Measurements from ENCODE around the gene STK11.

STK11 gene

DNA sequence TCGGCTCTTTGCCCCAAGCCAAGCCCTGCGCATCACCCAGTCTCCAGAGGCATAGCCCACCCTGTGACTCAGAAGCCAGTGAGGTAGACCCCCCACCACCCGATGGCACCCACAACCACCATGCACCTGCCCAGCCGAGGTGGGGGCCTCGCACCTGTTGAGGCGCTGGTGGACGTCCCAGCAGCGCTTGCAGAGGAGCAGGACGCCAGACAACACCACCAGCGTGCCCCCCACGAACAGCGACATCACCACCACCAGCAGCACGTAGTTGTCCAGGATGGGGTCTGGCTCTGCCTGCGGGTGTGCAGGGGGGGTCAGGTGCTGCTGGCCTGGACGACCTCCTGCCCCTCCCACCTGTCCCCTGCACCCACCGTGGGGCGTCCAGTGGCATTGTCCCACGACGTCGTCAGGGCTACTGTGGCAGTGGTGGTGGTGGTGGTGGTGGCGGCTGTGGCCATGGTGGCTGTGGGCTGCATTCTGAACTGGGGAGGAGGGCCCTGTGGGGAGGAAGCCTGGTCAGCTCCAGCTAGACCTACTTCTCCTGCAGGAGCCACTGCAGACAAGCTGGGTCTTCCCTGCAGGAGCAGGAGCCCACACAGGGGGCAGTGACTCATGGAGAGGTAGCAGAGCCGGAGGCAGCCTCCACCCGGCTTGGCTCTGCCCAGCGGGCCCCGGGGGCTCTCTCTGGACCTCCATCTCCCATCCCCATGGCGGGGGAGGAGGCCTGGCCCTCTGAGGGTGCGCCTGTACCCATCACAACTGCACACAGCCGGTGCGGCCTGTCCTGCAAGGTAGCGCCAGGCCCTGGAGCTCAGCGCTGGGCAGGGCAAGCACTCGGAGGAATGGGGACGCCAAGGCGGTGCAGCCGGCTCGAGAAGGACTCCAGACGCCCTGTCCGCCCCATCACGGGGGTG lies 30.3 kb downstream of the STK11 start:
- Mint-ChIP-seq H3K4me1 (peaks cover 35% of the 10 kb centered on the region), H3K9me3 (no peaks in the 10 kb centered on the region), H3K4me3 (peak overlapping the region; percentile 69 to 73), H3K27ac (no peak overlapping the region), H3K27me3 (peaks cover 30% of the 10 kb centered on the region)
- ATAC-seq (no peak), DNase-seq (no peak)

DNA sequence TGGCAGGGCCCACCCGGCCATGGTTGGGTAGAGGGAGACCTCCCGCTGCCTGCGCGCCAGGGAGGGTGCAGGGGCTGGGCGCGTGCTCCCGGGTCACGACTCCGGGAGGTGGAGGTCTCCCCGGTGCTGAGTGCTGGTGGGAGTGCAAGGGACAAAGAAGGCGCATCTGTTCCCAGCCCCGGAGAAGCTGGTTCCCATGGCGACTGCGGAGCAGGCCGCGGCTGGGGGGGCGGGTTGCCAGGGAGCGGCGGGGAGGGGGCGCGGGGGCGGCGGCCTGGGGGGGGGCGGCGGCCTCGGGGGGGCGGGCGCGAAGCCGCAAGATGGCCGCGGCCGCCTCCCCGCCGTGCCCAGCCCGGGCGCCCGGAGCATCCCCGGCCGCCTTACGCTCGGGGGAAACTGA lies 31.0 kb downstream of the STK11 start:
- H3K27ac Mint-ChIP-seq, result no peak overlapping the region
- peak overlapping the region; percentile 69 to 73 for H3K4me3 Mint-ChIP-seq
- H3K9me3 Mint-ChIP-seq, result no peaks in the 10 kb centered on the region
- no peak for ATAC-seq
- H3K4me1 Mint-ChIP-seq, result peaks cover 41% of the 10 kb centered on the region
- peaks cover 30% of the 10 kb centered on the region for H3K27me3 Mint-ChIP-seq
- no peak for DNase-seq

DNA sequence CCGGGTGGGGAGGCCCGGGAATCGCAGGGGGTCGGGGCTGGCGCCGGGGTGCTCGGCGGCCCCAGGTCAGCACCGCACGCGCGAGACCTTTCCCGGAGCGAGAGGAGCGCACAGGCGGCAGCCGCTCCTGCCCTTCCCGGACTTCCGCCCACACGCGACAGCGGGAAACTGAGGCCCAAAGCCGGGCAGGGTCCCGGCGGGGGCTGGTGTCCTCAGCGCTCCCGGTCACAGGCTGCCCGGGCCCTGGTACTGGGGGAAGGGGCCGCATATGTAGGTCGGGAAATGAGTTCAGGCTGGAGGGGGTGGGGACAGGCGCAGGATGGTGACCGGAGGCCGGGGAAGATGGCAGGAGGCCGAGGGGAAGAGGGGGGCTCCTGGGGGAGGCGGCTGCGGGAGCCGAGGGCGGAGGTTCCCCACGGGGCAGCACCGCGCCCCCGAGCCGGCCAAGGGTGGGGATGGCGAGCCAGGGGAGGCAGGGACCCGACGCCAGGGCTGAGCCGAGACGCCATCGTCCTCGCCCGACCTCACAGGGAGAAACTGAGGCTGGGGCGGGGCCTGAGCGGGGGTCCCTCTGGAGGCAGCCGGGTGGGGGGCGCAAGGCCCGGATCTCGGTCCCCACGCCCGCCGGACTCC lies 31.6 kb downstream of the STK11 start:
- H3K4me1 Mint-ChIP-seq, result peaks cover 37% of the 10 kb centered on the region
- DNase-seq (no peak), ATAC-seq (no peak)
- H3K4me3 Mint-ChIP-seq, result peak overlapping the region; percentile 69 to 70
- peaks cover 30% of the 10 kb centered on the region for H3K27me3 Mint-ChIP-seq
- no peaks in the 10 kb centered on the region for H3K9me3 Mint-ChIP-seq
- no peak overlapping the region for H3K27ac Mint-ChIP-seq

DNA sequence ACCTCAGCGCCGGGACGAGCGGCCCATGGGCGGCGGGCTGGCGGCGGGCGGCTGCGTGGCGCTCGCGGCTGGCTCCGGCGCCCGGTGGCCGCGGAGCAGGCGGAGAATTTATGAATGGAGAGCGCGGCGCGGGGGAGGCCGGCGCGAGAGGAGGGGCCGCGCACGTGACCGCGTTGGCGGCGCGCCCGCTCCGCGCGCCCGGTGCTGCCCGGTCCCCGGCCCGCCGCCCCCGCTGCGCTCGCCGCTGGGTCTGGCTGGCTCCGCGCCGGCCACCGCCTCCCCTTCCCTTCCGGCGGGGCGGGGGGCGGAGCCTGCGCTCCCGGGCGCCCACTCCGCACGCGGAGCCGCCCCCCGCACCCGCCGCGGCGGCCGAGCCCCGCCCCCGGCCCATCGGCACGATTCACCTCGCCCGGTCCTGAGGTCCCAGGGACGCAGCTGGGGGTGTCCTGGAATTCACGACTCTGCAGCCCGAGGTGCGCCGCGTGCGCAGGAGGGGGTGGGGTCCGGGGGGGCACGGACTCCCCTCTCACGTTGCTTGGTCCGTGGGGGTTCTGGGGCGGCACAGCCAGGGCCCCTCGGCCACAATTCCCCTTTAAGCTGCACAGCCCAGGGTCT lies 32.3 kb downstream of the STK11 start, which contains the start of gene CBARP:
TSS of gene CBARP (minus strand) at position 252 of the 615 bp plus-strand sequence. CDS start 1,905 bp downstream, outside the sequence.
- no peak within 1 kb of the TSS for H3K27ac Mint-ChIP-seq
- peaks cover 30% of the 10 kb centered on the region for H3K27me3 Mint-ChIP-seq
- peaks cover 39% of the 10 kb centered on the region for H3K4me1 Mint-ChIP-seq
- no peak for DNase-seq
- H3K4me3 Mint-ChIP-seq, result peak within 1 kb of the TSS; percentile 69 to 90
- H3K9me3 Mint-ChIP-seq, result no peaks in the 10 kb centered on the region
- no peak for ATAC-seq

DNA sequence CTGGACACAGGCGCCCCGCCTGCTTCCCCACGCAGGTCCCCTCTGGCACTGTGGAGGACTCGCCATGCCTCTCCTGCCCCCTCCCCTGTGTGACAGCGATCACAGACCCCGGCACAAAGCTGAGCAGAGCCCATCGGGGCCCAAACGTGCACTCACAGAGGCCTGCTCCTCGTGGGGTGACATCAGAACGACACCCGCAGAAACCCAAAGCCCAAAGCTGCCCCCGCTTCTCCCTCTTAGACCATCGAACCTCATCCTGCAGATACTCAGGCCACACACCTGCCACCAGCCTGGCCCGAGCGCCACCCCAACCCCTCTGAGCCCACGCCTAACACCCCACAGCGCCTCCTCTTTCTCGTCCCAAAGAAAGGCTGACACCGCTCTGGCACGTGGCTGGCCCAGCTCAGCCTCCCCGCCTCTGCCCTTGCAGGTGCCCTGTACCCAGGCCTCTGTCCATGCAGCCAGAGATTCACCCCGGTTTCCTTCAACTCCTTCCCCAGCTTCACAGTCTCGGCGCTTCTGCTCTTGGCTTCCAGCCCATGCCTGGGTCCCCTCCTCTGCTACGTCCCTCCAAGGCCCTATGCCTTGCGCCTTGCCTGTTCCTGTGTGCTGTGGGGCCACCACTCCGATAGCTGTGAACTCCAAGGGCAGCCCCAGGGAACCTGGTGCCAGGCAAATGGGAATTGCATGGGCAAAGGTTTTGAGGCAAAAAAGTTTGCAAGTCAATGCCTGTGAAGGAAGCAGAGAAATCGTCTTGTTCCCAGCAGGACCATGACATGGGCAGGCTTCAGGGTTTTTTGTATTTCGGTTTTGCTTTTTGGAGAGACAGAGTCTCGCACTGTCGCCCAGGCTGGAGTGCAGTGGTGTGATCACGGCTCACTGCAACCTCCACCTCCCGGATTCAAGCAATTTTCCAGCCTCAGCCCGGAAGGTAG lies 33.1 kb downstream of the STK11 start:
- no peak overlapping the region for H3K27ac Mint-ChIP-seq
- ATAC-seq (no peak), DNase-seq (no peak)
- H3K27me3 Mint-ChIP-seq, result peaks cover 30% of the 10 kb centered on the region
- H3K9me3 Mint-ChIP-seq, result no peaks in the 10 kb centered on the region
- H3K4me1 Mint-ChIP-seq, result peaks cover 47% of the 10 kb centered on the region
- peak overlapping the region; percentile 68 to 90 for H3K4me3 Mint-ChIP-seq

DNA sequence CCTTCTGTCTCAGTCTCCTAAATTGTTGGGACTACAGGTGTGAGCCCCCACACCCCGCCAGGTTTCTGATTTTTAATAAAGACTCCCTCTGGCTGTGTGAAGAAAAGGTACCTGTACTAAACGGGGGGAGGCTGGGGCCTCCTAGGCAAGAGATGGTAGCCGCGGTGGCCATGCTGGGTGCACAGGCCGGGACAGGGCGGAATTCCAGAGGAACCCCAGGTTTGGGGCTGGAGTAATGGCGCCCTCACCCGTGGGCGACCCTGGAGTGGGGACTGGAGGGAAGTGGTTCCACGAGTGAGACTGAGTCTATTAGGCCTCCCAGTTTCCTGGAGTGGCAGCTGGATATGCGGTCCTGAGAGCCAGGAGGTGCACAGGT lies 33.8 kb downstream of the STK11 start:
- DNase-seq (no peak), ATAC-seq (no peak)
- H3K27me3 Mint-ChIP-seq, result peaks cover 30% of the 10 kb centered on the region
- peak overlapping the region in 1 of 2 donors; percentile 48 for H3K27ac Mint-ChIP-seq
- no peaks in the 10 kb centered on the region for H3K9me3 Mint-ChIP-seq
- peaks cover 53% of the 10 kb centered on the region for H3K4me1 Mint-ChIP-seq
- H3K4me3 Mint-ChIP-seq, result peak overlapping the region; percentile 68 to 90

DNA sequence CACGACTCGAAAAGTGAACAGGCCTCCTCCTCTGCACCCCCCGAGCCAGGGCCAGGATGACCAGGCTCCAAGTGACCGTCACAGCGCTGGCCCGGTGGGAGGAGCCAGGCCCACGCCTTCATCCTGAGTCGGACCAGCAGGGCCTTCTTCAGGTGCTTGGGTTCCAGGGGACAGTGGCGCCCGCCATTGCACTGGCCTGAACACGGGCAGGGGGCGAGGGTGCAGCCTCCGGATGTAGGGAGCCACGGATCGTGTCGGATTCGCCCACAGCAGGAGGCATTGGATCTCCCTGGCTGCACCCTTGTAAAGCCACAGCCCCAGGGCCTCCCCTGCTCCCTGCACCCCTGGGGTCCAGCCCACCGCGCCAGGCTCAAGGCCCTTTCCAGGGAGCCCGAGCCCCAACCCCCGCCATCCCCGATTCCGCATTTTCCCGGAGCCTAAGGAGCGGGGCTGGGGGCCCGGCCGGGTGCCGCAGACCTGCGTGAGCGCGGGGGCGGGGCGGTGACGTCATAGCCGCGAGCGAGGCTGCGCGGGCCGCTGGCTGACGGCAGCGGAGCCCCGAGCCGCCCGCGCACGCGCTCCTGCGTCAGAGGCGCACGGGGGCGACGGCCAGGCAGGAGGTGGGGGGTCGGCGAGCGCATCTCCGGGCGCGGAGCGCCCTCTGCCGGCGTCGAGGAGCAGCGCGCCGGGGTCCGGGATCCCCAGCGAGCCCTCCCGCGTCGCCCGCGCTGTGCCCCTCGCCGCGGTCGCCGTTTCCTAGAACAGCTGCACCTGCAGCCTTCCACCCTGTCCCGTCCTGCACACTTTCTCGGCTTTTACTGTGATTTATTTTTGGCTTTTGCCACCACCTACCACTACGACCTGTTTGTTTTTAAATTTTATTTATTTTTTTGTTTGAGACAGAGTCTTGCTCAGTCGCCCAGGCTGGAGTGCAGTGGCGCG lies 34.5 kb downstream of the STK11 start:
- Mint-ChIP-seq H3K4me3 (peak overlapping the region; percentile 76 to 90), H3K27ac (no peak overlapping the region), H3K9me3 (no peaks in the 10 kb centered on the region), H3K27me3 (peaks cover 30% of the 10 kb centered on the region), H3K4me1 (peaks cover 59% of the 10 kb centered on the region)
- peak; percentile 94 to 96 for DNase-seq
- ATAC-seq, result peak; percentile 73

DNA sequence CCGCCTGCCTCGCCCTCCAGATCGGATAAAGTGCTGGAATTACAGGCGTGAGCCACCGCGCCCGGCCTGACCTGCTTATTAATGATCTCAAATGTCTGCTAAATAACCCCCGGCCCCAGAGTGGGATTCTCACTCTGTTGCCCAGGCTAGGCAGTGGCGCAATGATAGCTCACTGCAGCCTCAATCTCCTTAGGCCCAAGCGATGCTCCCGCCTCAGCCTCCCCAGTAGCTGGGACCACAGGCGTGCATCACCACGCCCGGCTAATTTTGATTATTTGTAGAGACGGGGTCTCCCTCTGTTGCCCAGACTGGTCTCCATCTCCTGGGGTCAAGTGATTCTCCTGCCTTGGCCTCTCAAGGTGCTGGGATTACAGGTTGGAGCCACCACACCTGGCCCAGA lies 35.3 kb downstream of the STK11 start:
- no peak overlapping the region for H3K27ac Mint-ChIP-seq
- no peak for ATAC-seq

DNA sequence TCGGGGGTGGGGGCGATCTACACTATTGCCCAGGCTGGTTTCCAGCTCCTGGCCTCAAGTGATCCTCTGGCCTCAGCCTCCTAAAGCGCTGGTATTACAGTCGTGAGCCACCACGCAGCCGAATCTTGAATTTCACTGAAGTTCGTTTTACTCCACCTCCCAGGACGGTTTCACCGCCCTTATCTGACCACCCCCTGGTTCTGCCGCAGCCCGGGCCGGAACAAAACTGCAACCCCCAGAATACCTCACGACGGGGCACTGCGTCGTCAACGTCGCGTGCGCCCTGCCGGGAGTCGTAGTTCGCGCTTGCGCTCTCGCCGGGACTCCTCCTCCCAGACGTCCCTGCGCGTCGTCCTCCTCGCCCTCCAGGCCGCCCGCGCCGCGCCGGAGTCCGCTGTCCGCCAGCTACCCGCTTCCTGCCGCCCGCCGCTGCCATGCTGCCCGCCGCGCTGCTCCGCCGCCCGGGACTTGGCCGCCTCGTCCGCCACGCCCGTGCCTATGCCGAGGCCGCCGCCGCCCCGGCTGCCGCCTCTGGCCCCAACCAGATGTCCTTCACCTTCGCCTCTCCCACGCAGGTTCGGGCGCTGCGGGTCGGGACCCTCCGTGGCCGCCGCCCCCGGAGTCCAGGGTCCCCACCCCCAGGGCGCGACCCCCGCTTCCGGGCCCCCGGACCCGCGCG lies 36.0 kb downstream of the STK11 start, which contains the start of gene ATP5F1D:
TSS of gene ATP5F1D (plus strand) at position 335 of the 679 bp plus-strand sequence. CDS start at position 435, 100 bp downstream.
- peak; percentile 78 for ATAC-seq
- Mint-ChIP-seq H3K27ac (peak within 1 kb of the TSS; percentile 78 to 88), H3K27me3 (peaks cover 19% of the 10 kb centered on the region), H3K4me3 (peak within 1 kb of the TSS; percentile 82 to 90), H3K4me1 (peaks cover 64% of the 10 kb centered on the region), H3K9me3 (no peaks in the 10 kb centered on the region)
- peak; percentile 88 to 93 for DNase-seq

More for the DNA sequence above, 35.3 kb downstream of the STK11 start:
- peaks cover 64% of the 10 kb centered on the region for H3K4me1 Mint-ChIP-seq
- peak overlapping the region; percentile 82 to 90 for H3K4me3 Mint-ChIP-seq
- peaks cover 25% of the 10 kb centered on the region for H3K27me3 Mint-ChIP-seq
- no peaks in the 10 kb centered on the region for H3K9me3 Mint-ChIP-seq
- DNase-seq, result no peak

DNA sequence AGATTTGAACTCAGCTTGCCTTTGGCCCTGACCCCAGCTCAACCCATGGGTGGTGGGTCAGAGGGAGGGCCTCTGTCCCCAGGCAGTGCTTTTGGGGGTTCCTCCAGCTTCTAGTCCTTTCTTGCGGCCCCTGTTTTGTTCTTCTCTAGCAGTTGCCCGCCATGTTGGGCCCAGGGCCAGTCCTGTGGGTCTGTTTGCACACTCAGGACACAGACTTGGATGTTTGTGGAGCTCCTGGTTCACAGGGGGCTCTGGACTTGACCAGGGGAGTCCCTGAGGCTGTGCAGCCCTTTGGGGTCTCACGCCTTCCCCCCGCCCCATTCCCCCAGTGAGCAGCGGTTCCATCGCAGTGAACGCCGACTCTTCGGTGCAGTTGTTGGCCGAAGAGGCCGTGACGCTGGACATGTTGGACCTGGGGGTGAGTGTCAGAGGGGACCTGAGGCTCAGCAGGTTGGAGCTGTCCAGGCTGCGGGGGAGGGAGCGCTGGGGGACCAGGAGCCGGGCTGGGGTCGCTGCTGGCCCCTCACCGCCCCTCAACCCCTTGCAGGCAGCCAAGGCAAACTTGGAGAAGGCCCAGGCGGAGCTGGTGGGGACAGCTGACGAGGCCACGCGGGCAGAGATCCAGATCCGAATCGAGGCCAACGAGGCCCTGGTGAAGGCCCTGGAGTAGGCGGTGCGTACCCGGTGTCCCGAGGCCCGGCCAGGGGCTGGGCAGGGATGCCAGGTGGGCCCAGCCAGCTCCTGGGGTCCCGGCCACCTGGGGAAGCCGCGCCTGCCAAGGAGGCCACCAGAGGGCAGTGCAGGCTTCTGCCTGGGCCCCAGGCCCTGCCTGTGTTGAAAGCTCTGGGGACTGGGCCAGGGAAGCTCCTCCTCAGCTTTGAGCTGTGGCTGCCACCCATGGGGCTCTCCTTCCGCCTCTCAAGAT lies 38.5 kb downstream of the STK11 start:
- Mint-ChIP-seq H3K27ac (peak overlapping the region in 1 of 2 donors; percentile 81), H3K9me3 (no peaks in the 10 kb centered on the region), H3K4me3 (peak overlapping the region; percentile 75 to 82), H3K4me1 (peaks cover 54% of the 10 kb centered on the region), H3K27me3 (peaks cover 5% of the 10 kb centered on the region)
- ATAC-seq (peak; percentile 52), DNase-seq (peak; percentile 87 to 89)

DNA sequence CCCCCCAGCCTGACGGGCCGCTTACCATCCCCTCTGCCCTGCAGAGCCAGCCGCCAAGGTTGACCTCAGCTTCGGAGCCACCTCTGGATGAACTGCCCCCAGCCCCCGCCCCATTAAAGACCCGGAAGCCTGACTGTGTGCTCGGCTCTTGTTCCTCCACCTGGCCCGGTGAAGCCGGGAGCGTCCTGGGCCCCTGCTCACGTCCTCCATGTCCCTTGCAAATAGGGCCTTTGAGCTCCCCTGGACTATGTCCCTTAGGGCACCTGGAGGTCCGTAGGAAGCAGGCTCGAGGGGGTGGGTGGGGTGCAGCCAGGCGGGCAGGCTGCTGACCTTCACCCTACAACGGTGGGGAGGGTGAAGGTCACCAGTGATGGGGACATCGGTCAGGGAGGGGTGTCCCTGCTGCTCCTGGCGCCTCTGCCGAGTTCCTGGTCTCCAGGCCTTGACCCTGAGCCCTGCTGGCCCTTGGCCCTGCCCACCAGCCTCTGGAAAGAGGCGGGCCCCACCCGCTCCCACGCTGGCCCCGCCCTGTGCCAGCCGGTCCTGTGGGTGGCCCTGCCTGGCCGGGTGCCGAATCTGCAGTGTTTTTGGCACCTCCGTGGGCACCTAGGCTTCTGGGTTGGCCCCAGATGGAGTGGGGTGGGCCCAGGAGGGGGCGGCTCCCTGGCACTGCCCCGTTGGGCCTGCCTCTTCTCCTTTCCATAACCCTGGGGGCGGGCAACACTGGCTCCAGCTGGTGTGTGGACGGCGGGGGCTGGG lies 39.3 kb downstream of the STK11 start:
- ATAC-seq, result no peak
- Mint-ChIP-seq H3K27ac (peak overlapping the region in 1 of 2 donors; percentile 81), H3K27me3 (no peaks in the 10 kb centered on the region), H3K9me3 (no peaks in the 10 kb centered on the region), H3K4me3 (peak overlapping the region; percentile 75 to 82), H3K4me1 (peaks cover 45% of the 10 kb centered on the region)
- no peak for DNase-seq
